Endometrium (tissue), 2 donors: ENCODE measurements around the gene DEFB126.
"Not testable (repeated sequence)": the region's sequence is repeated elsewhere in the genome, so short reads cannot be mapped to it uniquely, and the experiment has no call there.

Experiments
- FAIRE-seq: peaks from 2 replicates; lab custom pipeline; 2012; peaks lifted over from hg19 to GRCh38; lab: Jason Lieb, UNC
- donor health status: control.
- donor health status: control.

The DEFB126 gene, protein sequence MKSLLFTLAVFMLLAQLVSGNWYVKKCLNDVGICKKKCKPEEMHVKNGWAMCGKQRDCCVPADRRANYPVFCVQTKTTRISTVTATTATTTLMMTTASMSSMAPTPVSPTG

DNA sequence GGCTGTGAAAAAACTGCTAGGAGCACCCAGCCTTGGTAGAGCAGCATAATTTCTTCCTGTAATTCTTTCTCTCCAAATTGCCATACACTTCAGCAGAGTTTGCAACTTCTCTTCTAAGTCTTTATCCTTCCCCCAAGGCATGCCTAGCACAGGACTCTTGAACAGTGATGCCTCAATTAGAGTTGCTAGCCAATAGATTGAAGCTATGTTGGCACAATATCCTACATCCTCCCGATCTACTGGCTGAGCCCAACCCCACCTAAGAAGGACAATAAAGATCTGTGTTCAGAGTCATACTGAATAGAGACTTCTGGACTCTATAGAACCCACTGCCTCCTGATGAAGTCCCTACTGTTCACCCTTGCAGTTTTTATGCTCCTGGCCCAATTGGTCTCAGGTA, at the start of gene DEFB126:
Gene DEFB126, plus strand, starts transcription at position 301 of the 400 bp plus-strand sequence. Its CDS starts 39 bp downstream, at position 340.
- FAIRE-seq: no peak

DNA sequence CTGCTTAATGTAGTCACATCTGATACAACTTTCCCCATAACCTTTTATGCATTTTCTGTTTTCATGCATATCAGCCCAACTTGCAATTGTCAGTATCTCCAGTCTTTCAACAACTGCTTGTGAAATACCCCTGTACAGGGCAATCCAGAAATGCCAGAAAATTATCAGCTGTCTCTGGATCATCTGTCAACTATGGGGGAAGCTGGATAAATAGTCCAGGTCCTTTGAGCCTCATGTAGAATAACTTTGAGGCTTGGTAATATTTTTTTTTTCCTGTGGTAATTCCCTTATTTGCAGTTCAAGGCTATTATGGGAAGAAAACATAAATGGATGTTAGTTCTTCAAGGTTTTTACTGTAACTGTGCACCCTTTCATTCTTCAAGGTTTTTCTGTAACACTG, 48.7 kb upstream of the DEFB126 start:
- FAIRE-seq: no peak

DNA sequence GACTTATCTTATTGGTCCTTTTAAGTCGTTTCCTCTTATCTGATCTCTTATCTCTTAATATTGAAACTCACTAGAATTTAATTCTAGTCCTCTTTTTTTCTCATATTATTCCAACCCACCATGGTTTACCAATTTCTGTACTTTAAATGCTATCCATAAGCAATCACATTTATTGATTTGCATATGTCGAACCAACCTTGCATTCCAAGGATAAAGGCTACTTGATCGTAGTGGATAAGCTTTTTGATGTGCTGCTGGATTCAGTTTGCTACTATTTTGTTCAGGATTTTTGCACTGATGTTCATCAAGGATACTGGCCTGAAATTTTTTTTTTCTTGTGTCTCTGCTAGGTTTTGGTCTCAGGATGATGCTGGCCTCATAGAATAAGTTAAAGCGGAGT, 47.2 kb upstream of the DEFB126 start:
- FAIRE-seq: no peak

DNA sequence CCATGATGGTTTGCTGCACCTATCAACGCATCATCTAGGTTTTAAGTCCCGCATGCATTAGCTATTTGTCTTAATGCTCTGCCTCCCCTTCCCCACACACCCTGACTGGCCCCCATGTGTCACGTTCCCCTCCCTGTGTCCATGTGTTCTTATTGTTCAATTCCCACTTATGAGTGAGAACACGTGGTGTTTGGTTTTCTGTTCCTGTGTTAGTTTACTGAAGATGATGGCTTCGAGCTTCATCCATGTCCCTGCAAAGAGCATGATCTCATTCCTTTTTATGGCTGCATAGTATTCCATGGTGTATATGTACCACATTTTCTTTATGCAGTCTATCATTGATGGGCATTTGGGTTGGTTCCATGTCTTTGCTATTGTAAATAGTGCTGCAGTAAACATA, 44.7 kb upstream of the DEFB126 start:
- not testable (repeated sequence) for FAIRE-seq

DNA sequence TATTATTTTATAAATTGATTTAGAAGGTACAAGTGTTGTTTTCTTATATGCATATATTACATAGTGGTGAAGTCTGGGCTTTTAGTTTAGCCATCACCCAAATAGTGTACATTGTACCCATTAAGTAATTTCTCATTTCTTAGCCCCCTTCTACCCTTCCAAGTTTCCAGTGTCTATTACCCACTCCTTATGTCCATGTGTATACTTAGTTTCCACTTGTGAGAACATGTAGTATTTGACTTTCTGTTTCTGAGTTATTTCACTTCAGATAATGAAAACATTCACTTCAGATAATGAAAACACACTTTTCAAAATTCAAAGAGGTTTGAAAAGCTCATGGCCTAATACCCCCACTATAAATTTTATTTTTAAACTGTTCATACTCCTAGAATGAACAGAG, 40.4 kb upstream of the DEFB126 start:
- no peak for FAIRE-seq

DNA sequence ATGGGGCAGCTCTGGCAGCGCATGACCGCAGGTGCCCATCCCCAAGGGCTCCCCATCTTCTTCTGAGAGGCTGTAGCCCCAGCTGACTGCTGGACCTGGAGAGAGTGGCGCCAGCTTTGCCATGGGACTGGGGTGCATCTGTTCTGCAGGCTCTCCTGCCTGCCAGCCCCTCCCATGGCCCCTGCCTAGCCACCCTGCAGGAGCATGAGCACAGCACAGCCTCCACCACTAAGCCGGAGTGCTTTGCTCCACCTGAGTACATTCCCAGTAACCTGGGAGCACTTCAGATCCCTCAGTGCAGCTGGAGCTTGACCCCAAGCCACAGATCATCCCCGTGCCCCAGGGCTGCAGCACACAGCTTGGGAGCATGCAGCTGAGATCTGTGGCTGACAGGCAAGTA, 38.9 kb upstream of the DEFB126 start:
- no peak for FAIRE-seq

DNA sequence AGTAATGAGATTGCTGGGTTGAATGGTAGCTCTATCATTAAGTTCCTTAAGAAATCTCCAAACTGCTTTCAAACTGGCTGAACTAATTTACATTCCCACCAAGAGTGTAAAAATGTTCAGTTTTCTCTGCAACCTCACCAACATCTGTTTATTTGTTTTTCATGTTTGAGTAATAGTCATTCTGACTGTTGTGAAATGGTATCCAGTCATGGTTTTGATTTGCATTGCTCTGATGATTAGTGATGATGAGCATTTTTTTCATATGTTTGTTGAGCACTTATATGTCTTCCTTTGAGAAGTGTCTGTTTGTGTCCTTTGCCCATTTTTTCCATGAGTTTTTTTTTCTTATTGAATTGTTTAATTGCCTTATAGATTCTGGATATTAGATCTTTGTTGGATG, 30.0 kb upstream of the DEFB126 start:
- FAIRE-seq: no peak

DNA sequence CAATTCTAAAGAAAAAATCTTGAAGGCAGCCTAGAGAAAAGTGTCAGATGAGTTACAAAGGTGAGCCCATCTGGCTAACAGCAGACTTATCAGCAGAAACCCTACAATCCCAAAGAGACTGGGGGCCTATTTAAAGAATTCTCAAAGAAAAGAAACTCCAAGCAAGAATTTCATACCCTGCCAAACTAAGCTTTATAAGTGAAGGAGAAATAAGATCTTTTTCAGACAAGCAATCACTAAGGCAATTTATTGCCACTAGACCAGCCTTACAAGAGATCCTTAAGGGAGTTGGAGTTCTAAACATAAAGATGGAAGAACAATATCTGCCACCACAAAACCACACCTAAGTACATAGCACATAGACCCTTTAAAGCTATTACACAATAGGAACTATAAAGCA, 24.9 kb upstream of the DEFB126 start:
- no peak for FAIRE-seq

DNA sequence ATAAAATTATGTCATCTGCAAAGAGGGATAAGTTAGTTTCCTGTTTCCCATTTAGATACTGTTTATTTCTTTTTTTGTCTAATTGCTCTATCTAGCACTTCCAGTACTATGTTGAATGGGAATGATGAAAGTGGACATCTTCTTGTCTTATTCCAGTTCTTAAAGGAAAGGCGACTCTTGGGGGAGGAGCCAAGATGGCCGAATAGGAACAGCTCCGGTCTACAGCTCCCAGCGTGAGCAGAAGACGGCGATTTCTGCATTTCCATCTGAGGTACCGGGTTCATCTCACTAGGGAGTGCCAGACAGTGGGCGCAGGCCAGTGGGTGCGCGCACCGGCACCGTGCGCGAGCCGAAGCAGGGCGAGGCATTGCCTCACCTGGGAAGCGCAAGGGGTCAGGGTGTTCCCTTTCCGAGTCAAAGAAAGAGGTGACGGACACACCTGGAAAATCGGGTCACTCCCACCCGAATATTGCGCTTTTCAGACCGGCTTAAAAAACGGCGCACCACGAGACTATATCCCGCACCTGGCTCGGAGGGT, 12.5 kb upstream of the DEFB126 start:
- FAIRE-seq: not testable (repeated sequence)

DNA sequence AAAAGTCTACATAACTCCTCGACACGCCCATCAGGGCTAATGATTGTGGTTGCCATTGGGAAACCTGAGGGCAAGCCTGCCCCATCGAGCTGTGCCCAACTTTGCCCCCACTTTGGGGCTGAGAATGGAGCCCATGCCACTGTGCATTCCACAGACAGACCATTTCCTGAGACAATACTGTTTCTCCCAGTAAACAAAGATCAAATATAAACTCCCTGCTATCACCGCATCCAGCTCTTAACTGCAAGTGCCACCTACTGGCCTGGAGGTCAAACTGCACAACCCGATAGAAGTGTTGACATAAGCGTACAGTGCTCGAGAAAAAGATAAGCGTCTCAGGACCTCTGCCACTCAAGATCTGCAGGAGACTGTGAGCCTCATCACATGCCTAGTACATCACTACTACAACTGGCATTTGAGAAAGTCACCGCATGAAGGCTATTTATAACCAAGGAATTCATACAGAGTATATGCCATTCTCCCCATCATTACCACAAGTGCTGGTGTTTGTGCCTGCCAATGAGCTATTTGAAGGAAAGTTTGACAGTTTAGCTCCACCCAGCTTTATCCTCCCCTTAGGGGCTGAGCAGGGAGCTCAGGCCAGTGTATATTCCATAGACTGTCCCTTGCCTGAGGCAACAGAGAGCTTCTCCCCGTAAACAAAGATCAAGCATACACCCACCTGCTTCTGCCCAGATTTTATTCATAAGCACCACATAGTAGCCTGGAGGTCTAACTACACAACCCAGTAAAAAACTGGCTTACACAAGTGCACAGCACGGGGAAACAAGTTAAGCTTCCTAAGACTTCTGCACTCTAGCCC, 4.5 kb upstream of the DEFB126 start:
- FAIRE-seq: no peak

DNA sequence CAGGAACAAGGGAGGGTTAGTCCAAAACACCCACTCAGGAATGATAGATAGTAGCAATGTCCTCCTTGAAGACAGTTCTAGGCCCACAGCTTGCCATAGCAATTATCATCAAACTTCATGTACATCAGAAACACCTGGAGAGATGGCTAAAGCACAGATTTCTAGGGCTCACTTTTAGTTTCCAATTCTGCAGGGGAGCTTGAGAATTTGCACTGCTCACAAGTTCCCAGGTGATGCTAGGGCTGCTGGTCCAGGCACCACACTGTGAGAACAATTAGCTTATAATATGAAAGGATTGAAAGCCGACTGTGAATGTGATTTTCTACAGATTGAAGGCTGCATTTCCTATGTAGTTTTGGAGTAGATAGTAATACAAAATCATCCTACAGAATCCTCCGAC, 3.5 kb downstream of the DEFB126 start:
- no peak for FAIRE-seq

DNA sequence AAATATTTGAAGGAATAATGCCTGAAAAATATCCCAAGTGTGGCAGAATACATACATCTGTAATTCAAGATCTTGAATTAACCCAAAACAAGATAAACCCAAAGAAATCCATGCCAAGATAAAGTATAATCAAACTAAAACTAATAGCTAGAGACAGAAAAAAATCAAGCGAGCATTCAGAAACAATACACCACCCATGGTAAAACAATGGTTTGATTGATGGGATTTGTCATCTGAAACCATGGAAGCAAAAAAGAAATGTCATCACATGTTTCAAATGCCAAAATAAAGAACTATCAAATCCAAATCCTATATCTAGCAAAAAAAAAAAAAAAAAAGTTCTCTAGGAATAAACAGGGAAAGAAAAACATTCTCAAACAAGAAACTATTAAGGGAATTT, 9.7 kb downstream of the DEFB126 start:
- no peak for FAIRE-seq

DNA sequence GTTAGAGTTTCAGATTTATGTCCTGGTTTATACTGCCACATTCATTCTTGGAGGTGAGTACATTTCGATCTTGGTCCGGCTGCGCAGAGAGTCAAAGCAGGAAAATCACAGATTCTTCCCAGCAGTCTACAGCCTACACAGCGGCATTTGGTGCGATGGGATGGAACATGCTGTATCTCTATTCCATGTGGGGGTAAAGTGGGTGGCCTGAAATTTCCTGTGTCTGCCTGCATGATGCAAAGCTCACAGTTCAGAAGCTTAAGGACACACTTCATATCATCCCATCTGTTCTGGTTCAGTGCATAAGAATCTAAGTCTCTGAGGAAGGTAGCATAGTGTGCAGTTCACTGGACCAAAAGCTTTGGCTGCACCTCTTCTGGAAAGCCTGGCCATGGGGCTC, 14.8 kb downstream of the DEFB126 start, which contains the start of gene DEFB127:
Gene DEFB127, plus strand, starts transcription at position 301 of the 400 bp plus-strand sequence. Its CDS starts 91 bp downstream, at position 392.
- no peak for FAIRE-seq

DNA sequence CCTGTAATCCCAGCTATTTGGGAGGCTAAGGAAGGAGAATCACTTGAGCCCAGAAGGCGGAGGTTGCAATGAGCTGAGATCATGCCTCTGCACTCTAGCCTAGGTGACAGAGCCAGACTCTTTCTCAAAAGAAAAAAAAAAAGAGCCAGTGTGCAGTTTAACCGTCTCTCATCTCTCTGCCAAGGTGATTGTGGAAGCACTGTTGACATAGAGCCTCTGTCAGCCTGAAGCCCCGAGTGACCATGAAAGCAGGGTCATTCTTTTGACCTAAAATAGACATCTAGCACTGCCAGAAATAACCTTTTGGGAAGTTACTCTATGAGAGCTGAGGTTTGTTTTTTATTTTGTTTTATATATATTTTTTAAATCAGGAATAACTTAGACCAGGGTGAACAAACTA, 22.2 kb downstream of the DEFB126 start:
- FAIRE-seq: no peak

DNA sequence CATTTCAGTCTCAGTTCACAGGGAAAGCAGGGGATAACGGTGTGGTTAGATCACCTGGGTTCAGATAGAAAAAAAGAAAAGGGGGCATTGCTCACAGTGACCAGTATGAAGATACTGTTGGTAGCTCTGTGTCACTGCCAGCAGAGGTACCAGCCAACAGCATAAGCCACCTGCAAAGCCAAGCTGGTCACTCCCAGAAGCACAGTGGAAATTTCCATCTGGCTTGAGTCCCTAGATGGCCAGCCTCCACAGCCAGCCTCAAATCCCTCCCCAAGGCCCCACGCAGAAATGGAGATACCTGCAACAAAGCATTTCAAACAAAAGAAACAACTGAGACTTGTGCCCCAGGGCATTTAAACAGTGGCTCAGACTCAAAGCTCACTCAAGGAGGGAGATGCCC, 26.5 kb downstream of the DEFB126 start:
- FAIRE-seq: no peak

DNA sequence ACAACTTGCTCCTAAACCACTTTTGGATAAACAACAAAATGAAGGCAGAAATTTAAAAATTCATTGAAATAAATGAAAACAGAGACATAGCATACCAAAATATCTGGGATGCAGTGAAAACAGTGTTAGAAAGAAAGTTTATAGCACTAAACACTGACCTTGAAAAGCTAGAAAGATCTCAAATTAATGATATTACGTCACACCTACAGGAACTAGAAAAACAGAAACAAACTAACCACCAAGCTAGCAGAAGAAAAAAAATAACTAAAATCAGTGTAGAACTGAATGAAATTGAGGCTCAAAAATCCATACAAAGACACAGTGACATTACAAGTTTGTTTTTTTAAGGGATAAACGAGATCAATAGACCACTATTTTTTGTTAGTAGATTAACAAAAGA, 41.9 kb downstream of the DEFB126 start:
- no peak for FAIRE-seq

DNA sequence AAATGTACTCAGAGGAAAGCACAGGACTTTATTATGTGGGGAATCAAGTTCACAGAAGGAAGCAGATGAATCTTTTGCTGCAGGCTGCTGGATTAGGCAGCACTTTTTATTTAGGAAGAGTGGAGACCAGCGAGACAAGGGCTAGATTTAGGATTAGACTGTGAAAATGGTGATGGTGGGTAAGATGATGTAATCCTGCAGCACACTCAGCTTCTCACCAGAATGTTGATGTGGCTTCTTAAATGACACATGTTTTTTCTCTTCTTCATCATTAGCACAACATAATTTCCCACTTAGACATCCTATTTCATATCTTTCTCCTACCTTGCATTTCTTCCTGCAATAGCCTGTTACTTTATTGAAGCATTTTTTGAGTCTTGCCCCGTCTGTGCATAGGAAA, 45.3 kb downstream of the DEFB126 start:
- no peak for FAIRE-seq

DNA sequence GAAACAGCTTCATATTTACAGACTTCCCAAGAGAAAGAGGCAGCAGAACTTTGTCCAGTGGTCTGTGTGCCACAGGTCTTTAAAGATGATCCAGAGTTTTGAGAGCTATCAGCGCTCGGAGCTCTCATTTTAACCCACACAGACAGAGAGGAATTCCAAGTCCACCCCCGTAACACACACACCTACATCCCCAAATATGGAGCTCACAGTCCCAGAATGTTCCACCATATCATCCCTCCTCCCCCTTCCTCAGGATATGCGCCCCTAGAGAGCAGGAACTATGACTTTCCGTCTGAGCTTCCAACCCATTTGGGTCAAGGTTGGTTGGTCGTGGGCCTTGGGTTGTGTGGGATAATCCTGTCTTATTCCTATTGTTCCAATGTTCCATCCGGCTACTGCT, 47.2 kb downstream of the DEFB126 start, which contains the start of gene DEFB128:
Gene DEFB128, minus strand, starts transcription at position 101 of the 400 bp plus-strand sequence. Its CDS starts 88 bp downstream, at position 13.
- no peak for FAIRE-seq
